BJ (cell line): ENCODE measurements around the gene TMEM179. TPM values are rescaled to one million over a fixed set of nuclear protein-coding genes. Genes with fewer than 3 reads are reported as not detected.
"Not testable (repeated sequence)": the region's sequence is repeated elsewhere in the genome, so short reads cannot be mapped to it uniquely, and the experiment has no call there.

ENCODE experiments used
- CTCF ChIA-PET: fragments of 350-600 bp; formaldehyde crosslinking; extraction: SDS; loops from one replicate; lab custom pipeline; 2021; ENCODE audit warnings: antibody characterized with exemption, inconsistent platforms; lab: Yijun Ruan, JAX
- POLR2A ChIA-PET: fragments of 300-600 bp; sonication (Branson Sonifier 250); formaldehyde crosslinking; extraction: SDS; loops from one replicate; lab custom pipeline; 2021; ENCODE audit warnings: antibody characterized with exemption; lab: Charles Lee
- DNase-seq: peaks from one replicate; pipeline ENCODE4 v3.0.0-alpha.2; 2011; ENCODE audit warnings: low read depth
- H3K27me3 ChIP-seq: 2 replicates; pipeline ENCODE4 v1.6.0; 2011; ENCODE audit warnings: low read length; ENCODE audit not compliant: control insufficient read depth, insufficient read depth
- H3K36me3 ChIP-seq: 2 replicates; pipeline ENCODE4 v1.5.1; 2011; ENCODE audit warnings: low read length; ENCODE audit not compliant: control insufficient read depth, insufficient read depth
- H3K4me3 ChIP-seq: 2 replicates; pipeline ENCODE4 v1.5.1; 2011; ENCODE audit warnings: low read depth, mild to moderate bottlenecking, control low read depth, low read length
- CTCF ChIP-seq: IDR thresholded peaks from 2 replicates; pipeline ENCODE4 v1.5.1; 2011; ENCODE audit warnings: low read depth, mild to moderate bottlenecking, control low read depth, inconsistent platforms, low read length, moderate library complexity; ENCODE audit not compliant: insufficient read depth
- polyA plus RNA-seq: library from polyadenylated mRNA; depleted of rRNA; stranded (reverse); fragments of >200 nt; gene quantifications from 2 replicates; pipeline ENCODE4 v1.2.3, GENCODE V29; 2011

The TMEM179 gene
- polyA plus RNA-seq, 1 experiment, result 0.09 TPM

- CTCF ChIA-PET, result no interaction called here
- no peak for TF ChIP-seq CTCF
- H3K36me3 ChIP-seq, result no peaks in the 10 kb centered on the region
- H3K4me3 ChIP-seq, result no peak overlapping the region
- POLR2A ChIA-PET, result no interaction called here
- no peak for DNase-seq
- no peaks in the 10 kb centered on the region; the same call in 1 of the 2 replicates for H3K27me3 ChIP-seq
Observed at GRCh38 chr14:104581521-104581920, 23.1 kb downstream of the TMEM179 start.

DNA sequence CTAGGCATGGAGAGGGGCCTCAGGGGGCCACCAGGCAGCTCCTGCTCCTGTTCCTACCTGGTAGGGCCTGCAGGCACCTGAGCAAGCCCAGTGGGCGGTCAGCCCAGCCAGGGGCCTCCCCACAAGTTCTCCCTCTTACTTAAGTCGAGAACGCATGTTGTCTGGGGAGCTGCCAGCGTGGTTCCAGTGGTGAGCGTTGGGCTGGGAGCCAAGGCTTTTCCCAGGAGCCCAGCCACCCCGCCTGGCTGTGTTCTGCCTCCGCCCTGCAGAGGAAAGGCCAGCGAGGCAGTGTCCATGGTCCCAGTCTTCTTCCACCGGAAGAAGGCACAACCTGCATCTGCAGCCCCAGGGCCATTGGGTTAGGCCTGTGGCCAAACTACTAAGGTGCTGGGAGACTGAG, 23.6 kb downstream of the TMEM179 start:
- Histone ChIP-seq H3K36me3 (no peaks in the 10 kb centered on the region), H3K27me3 (no peaks in the 10 kb centered on the region), H3K4me3 (no peak overlapping the region)
- TF ChIP-seq CTCF, result no peak
- CTCF ChIA-PET, result interaction anchor here (1.3 kb wide), 1 partner anchor 17 kb away, joined by 4 read pairs; no protein-coding TSS in a partner anchor
- DNase-seq, result no peak
- POLR2A ChIA-PET, result no interaction called here

DNA sequence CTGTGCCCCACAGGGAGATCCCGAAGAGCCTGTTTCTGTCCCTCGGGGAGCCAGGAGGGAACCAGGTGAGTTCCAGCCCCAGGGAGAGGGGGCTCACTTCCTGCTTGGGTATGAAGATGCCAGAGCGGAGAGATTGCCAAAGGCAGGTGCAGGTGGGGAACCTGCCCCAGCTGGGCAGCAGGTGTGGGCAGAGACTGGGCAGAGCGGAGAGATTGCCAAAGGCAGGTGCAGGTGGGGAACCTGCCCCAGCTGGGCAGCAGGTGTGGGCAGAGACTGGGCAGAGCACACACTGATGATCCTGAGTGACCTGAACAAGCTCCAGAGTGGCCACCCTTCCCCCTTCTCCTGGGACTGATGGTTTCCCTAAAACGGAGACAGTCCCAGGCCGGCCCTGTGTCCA, 24.6 kb downstream of the TMEM179 start:
- H3K36me3 ChIP-seq, H3K27me3 ChIP-seq, POLR2A ChIA-PET, H3K4me3 ChIP-seq, DNase-seq: not testable (repeated sequence)
- CTCF ChIA-PET, result interaction anchor here (1.3 kb wide), 1 partner anchor 16 kb away, joined by 4 read pairs; no protein-coding TSS in a partner anchor

- no peak for DNase-seq
- no peaks in the 10 kb centered on the region for H3K27me3 ChIP-seq
- H3K36me3 ChIP-seq, result no peaks in the 10 kb centered on the region
- TF ChIP-seq CTCF, result no peak
- H3K4me3 ChIP-seq, result no peak within 1 kb of the TSS
- CTCF ChIA-PET, result interaction anchor here (1.2 kb wide), 1 partner anchor 15 kb away, joined by 5 read pairs; no protein-coding TSS in a partner anchor
- POLR2A ChIA-PET, result no interaction called here
Observed at GRCh38 chr14:104579507-104579906, 25.1 kb downstream of the TMEM179 start, which contains the start of gene C14orf180. TSS of gene C14orf180 (plus strand) at chr14:104579764. CDS start at chr14:104586431, 6,667 bp downstream.

DNA sequence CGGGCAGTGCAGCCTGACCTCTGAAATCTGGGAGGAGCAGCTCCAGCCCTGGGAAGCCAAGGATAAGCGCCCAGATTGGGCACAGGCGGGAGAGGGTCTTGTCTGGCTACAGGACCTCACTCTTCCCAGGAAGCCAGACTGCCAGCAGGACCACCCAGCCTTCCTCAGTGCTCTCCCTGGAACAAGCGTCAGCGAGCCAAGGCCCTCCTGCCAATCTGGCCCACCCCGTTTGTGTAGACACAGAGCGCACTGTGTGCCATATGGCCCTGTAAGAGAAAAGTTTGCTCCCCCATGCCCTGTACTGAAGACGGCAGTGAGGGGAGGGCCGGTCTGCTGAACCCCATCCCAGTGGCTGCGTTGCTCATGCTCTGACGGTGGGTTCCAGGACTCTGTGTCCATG, 26.3 kb downstream of the TMEM179 start:
- no peaks in the 10 kb centered on the region for H3K36me3 ChIP-seq
- no peak overlapping the region for H3K4me3 ChIP-seq
- POLR2A ChIA-PET, result no interaction called here
- no peak for DNase-seq
- H3K27me3 ChIP-seq, result no peaks in the 10 kb centered on the region
- CTCF ChIA-PET, result interaction anchor here (1.2 kb wide), 2 partner anchors 14 to 501 kb away, joined by 3 to 5 read pairs; no protein-coding TSS in a partner anchor
- no peak for TF ChIP-seq CTCF

DNA sequence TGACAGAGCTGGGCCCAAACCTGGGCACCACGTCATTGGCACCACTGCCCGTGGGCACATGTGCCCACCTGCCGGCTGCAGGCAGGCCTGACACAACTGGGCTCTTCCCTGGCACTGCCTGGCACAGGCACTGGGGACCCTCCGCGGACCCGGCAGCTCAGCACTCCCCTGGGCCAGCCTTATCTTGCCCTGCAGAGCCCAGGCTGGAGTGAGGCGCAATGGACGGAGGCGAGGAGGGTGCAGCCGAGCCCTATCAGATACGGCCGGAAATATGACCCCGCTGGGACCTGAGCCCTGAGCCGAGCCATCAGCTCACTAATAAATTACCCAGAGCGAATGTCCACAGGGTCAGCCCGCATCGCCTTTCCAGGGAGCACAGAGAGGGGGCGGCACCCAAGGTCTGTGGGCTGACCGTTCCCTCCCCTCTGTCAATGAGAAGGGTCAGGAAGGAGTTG, 26.7 kb downstream of the TMEM179 start:
- Histone ChIP-seq H3K36me3 (no peaks in the 10 kb centered on the region), H3K4me3 (no peak overlapping the region), H3K27me3 (no peaks in the 10 kb centered on the region)
- DNase-seq, result no peak
- POLR2A ChIA-PET, result no interaction called here
- CTCF ChIA-PET, result interaction anchor here (1.2 to 5.5 kb wide), 2 partner anchors 14 to 500 kb away, joined by 3 to 26 read pairs; no protein-coding TSS in a partner anchor
- no peak for TF ChIP-seq CTCF
